PC-9 (cell line): ENCODE measurements around the gene NECAB3. TPM values are rescaled to one million over a fixed set of nuclear protein-coding genes. Genes with fewer than 3 reads are reported as not detected.

Source experiments
- BruUV-seq: library from RNA; stranded (reverse); fragments of 400-500 nt; replicated peaks from 2 replicates; lab custom pipeline; 2021; lab: Mats Ljungman, UMichigan
- CTCF ChIA-PET: fragments of 300-600 bp; sonication (Branson Sonifier 250); formaldehyde crosslinking; loops from one replicate; lab custom pipeline; 2022; ENCODE audit warnings: antibody characterized with exemption; lab: Charles Lee
- POLR2A ChIA-PET: fragments of 300-600 bp; sonication (Branson Sonifier 250); formaldehyde crosslinking; loops from one replicate; lab custom pipeline; 2022; ENCODE audit warnings: antibody characterized with exemption; ENCODE audit not compliant: unreplicated experiment; lab: Charles Lee
- DNase-seq, 2 experiments: peaks; one replicate each; pipeline versions ENCODE4 v3.0.0 to v3.0.0-alpha.2; 2015 to 2022; ENCODE audit warnings: mixed read lengths in 1 of 2
- H2AFZ ChIP-seq: fragments of 200-600 bp; sonication (generic); 2 replicates; pipeline ENCODE4 v1.8.1; 2017; ENCODE audit warnings: antibody characterized with exemption
- H3F3A ChIP-seq: fragments of 200-600 bp; sonication (generic); 2 replicates; pipeline ENCODE4 v1.8.1; 2017; ENCODE audit warnings: antibody characterized with exemption, mild to moderate bottlenecking, low read depth; ENCODE audit not compliant: insufficient read depth
- H3K27ac ChIP-seq: fragments of 200-600 bp; sonication (generic); 2 replicates; pipeline ENCODE4 v1.6.1; 2016; ENCODE audit warnings: mixed run types
- H3K27me3 ChIP-seq: fragments of 200-600 bp; sonication (generic); 2 replicates; pipeline ENCODE4 v1.6.1; 2016; ENCODE audit warnings: low read depth, mixed run types; ENCODE audit not compliant: insufficient read depth
- H3K36me3 ChIP-seq: fragments of 200-600 bp; sonication (generic); 2 replicates; pipeline ENCODE4 v1.6.1; 2016; ENCODE audit warnings: low read depth, mixed run types
- H3K4me1 ChIP-seq: fragments of 200-600 bp; sonication (generic); replicated peaks from 2 replicates; pipeline ENCODE4 v1.6.1; 2016; ENCODE audit warnings: mixed run types; ENCODE audit not compliant: insufficient read depth
- H3K4me2 ChIP-seq: fragments of 200-600 bp; sonication (generic); 2 replicates; pipeline ENCODE4 v1.6.1; 2017; ENCODE audit warnings: mixed run types
- H3K4me3 ChIP-seq: fragments of 200-600 bp; sonication (generic); 2 replicates; pipeline ENCODE4 v1.6.1; 2016; ENCODE audit warnings: mixed run types
- H3K79me2 ChIP-seq: fragments of 200-600 bp; sonication (generic); 2 replicates; pipeline ENCODE4 v1.6.1; 2017; ENCODE audit warnings: low read depth, mixed run types
- H3K9me2 ChIP-seq: fragments of 200-600 bp; sonication (generic); 2 replicates; pipeline ENCODE4 v1.8.1; 2017; ENCODE audit warnings: mild to moderate bottlenecking; ENCODE audit not compliant: insufficient read depth
- H3K9me3 ChIP-seq: fragments of 200-600 bp; sonication (generic); 2 replicates; pipeline ENCODE4 v1.8.1; 2016; ENCODE audit warnings: low read depth; ENCODE audit not compliant: insufficient read depth
- H4K20me1 ChIP-seq: fragments of 200-600 bp; sonication (generic); 2 replicates; pipeline ENCODE4 v1.8.1; 2017; ENCODE audit not compliant: insufficient read depth
- CTCF ChIP-seq: fragments of 200-600 bp; sonication (generic); conservative IDR thresholded peaks from 2 replicates; pipeline ENCODE4 v1.6.1; 2017; ENCODE audit warnings: mixed run types, antibody characterized with exemption, mild to moderate bottlenecking, moderate library complexity
- EZH2 ChIP-seq: fragments of 200-600 bp; sonication (generic); IDR thresholded peaks from 2 replicates; pipeline ENCODE4 v1.8.0; 2017; ENCODE audit warnings: antibody characterized with exemption, low read depth
- intact Hi-C: fragments of 100-400 bp; cut with micrococcal nuclease; formaldehyde crosslinking; loops from one replicate; pipeline ENCODE4 v1.10.0; 2022; ENCODE audit not compliant: unreplicated experiment
- total RNA-seq: library from RNA; stranded (reverse); gene quantifications from 2 replicates; pipeline ENCODE4 v1.2.3, GENCODE V29; 2021

Gene NECAB3
- total RNA-seq, 1 experiment from 2014 or later, result 72.1 TPM

GRCh38 chr20:33693289-33693688 is 19.1 kb upstream of the NECAB3 start:
- CTCF ChIA-PET, result no interaction called here
- BruUV-seq, result no TSS peak
- peaks cover 9% of the 10 kb centered on the region for H3K4me1 ChIP-seq

DNA sequence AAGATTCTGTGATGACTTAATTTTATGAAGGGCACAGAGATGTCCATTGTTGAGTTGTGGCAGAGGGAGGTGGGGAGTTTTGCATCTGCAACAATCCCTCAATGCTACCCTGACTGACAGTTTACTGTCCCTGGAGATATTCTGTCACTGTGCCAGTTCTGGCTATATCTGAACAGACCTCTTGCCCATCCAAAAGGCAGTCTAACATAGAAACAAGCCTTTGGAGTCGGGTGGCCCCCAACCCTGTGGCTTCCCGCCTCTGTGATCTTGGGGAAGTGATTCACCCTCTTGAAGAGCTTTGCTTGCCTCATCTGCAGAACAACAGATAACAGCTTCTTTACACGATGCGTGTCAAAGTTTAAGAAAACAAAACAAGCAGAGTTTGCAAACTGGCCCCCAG is 15.7 kb upstream of the NECAB3 start:
- POLR2A ChIA-PET, result interaction anchor here (0.6 to 0.7 kb wide), 2 partner anchors 229 to 496 kb away, joined by 5 to 14 read pairs; no protein-coding TSS in a partner anchor

More at GRCh38 chr20:33693289-33693688, 19.1 kb upstream of the NECAB3 start:
- Histone ChIP-seq H3F3A (no peaks in the 10 kb centered on the region), H3K9me2 (no peaks in the 10 kb centered on the region), H2AFZ (no peak overlapping the region), H3K79me2 (no peaks in the 10 kb centered on the region), H3K27ac (no peak overlapping the region), H3K27me3 (no peaks in the 10 kb centered on the region), H3K4me3 (no peak overlapping the region), H3K4me2 (no peak overlapping the region), H4K20me1 (no peaks in the 10 kb centered on the region), H3K36me3 (no peaks in the 10 kb centered on the region), H3K9me3 (no peaks in the 10 kb centered on the region)
- POLR2A ChIA-PET, result no interaction called here
- DNase-seq, result no peak
- TF ChIP-seq EZH2 (no peak), CTCF (no peak)
- intact Hi-C loops, result no loop called here

GRCh38 chr20:33689493-33689892 is 15.3 kb upstream of the NECAB3 start:
- Histone ChIP-seq H3K4me3 (no peak overlapping the region), H3K36me3 (no peaks in the 10 kb centered on the region), H4K20me1 (no peaks in the 10 kb centered on the region), H3K9me3 (no peaks in the 10 kb centered on the region), H3K27ac (no peak overlapping the region), H3F3A (peaks cover 16% of the 10 kb centered on the region; the same call in 1 of the 2 replicates), H3K4me1 (peaks cover 25% of the 10 kb centered on the region), H3K9me2 (no peaks in the 10 kb centered on the region), H3K4me2 (peak overlapping the region; percentile 48; the same call in 1 of the 2 replicates), H2AFZ (no peak overlapping the region), H3K27me3 (no peaks in the 10 kb centered on the region), H3K79me2 (peaks cover 11% of the 10 kb centered on the region)
- TF ChIP-seq EZH2 (no peak), CTCF (no peak)
- intact Hi-C loops, result no loop called here
- no TSS peak for BruUV-seq
- ChIA-PET POLR2A (no interaction called here), CTCF (no interaction called here)
- DNase-seq, result no peak

More for the DNA sequence above, 15.7 kb upstream of the NECAB3 start:
- peaks cover 14% of the 10 kb centered on the region; the same call in 1 of the 2 replicates for H3F3A ChIP-seq
- TF ChIP-seq EZH2, result no peak
- TF ChIP-seq CTCF, result no peak
- intact Hi-C loops, result no loop called here
- no peaks in the 10 kb centered on the region for H3K9me3 ChIP-seq
- H2AFZ ChIP-seq, result no peak overlapping the region
- H3K4me1 ChIP-seq, result peaks cover 20% of the 10 kb centered on the region
- CTCF ChIA-PET, result interaction anchor here (0.6 kb wide), 1 partner anchor 36 kb away, joined by 3 read pairs; no protein-coding TSS in a partner anchor
- no TSS peak for BruUV-seq
- H3K79me2 ChIP-seq, result peaks cover 6% of the 10 kb centered on the region
- H3K27ac ChIP-seq, result no peak overlapping the region
- H3K27me3 ChIP-seq, result no peaks in the 10 kb centered on the region
- peak in 1 of 2 experiments; percentile 39 for DNase-seq
- no peak overlapping the region for H3K4me3 ChIP-seq
- H3K9me2 ChIP-seq, result no peaks in the 10 kb centered on the region
- peak overlapping the region; percentile 48 for H3K4me2 ChIP-seq
- H3K36me3 ChIP-seq, result no peaks in the 10 kb centered on the region
- no peaks in the 10 kb centered on the region for H4K20me1 ChIP-seq
